GM19025 (cell line): ENCODE measurements around the gene GRIK2.
"Not testable (repeated sequence)": the region's sequence is repeated elsewhere in the genome, so short reads cannot be mapped to it uniquely, and the experiment has no call there.

ENCODE experiments used
- ATAC-seq: cut with Tn5 transposase; IDR thresholded peaks from one replicate; pipeline ENCODE4 v1.9.1; 2021; ENCODE audit warnings: mild to moderate bottlenecking, low read depth, moderate library complexity; ENCODE audit not compliant: unreplicated experiment

The GRIK2 gene

DNA sequence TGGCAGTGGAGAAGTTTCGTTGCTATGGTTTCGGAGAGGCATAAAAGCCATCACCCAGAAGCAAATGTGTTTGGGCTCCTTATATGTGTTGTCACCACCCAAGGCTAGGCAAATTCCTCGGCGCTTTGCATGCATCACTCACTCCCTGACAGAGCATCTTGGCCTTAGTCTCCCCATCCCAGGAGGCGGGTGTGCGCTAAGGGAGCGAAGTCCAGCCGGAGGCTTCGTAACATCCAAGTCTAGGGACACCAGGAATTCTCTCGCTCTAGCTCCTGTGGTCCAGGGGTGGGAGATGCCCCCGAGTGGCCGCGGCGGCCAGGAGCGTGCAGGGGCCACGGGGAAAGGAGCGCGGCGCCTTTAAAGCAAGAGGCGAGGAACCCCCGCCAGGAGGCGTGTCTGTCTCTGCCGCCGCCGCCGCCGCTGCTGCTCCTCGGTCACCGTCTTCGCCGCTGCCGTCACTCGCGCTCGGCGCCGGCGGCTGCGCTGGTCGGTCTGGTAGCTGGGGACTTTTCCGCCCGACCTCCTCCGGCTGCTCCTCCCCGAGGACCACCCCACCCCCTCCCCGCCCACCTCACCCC is at the start of gene GRIK2:
Gene GRIK2 (plus strand): TSS at position 458 of the 578 bp plus-strand sequence.
- ATAC-seq, result peak; percentile 75

DNA sequence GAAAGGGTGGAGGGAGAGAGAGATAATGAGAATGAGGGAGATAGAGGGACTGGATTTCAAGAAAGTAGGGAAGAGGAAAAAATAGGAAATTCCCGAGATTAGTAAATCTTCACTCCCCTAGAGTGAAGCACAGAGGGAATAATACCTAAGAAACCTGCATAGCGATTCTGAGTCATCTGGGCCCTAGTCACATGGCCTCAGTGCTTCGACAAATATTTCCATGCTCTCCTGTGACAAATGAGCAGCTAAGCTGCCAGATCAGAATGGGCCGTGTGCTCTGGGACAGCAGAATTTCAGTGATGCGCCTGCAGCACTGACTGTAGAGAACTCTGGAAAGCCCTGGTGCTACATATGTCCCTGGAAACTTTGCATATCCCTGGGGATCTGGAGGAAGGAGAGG is 48.6 kb upstream of the GRIK2 start:
- ATAC-seq, result no peak

DNA sequence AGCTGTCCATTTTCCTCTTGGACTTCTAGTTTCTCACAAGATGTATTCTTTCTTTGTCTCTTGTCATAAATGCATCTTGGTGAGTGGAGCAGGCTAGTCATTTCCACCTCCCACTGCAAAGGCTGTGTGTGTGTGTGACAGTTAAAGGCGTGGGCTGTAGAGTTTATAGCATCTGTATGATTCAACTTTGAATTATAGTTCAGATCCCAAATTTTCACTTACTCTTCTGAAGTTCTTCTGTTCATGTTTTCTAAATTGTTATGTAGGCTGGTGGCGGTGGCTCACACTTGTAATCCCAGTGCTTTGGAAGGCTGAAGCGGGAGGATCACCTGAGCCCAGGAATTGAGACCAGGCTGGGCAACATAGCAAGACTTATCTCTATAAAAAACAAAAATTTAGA is 44.7 kb upstream of the GRIK2 start:
- ATAC-seq, result no peak

DNA sequence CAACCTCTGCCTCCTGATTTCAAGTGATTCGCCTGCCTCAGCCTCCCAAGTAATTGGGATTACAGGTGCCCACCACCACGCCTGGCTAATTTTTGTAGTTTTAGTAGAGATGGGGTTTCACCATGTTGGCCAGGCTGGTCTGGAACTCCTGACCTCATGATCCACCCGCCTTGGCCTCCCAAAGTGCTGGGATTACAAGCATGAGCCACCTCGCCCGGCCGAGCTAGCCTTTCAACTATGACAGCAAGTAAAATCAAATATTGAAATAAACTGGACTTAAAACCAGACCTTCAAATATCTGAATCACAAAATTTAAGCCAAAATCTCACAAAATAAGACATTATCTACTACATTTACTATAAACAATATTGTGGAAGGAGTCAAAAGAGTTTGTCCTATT is 42.9 kb upstream of the GRIK2 start:
- not testable (repeated sequence) for ATAC-seq

DNA sequence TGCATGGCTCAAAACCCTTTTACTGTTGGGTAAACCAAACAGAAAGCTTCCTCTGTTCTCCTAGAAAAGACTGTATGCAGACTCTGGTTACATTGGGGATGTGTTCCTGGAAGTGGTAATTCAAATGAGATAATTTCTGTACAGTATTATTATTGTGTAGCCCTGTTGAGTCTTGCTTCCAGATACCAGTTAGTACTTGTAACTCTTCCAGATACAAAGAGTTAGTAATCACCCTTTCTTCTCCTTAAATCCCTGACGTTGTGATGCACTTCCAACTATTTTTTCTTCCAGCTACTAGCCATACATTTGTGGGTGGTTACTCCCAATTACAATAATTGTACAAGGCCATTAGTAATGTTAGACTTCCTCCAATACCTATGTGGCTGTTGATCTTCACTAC is 42.3 kb upstream of the GRIK2 start:
- ATAC-seq, result no peak

DNA sequence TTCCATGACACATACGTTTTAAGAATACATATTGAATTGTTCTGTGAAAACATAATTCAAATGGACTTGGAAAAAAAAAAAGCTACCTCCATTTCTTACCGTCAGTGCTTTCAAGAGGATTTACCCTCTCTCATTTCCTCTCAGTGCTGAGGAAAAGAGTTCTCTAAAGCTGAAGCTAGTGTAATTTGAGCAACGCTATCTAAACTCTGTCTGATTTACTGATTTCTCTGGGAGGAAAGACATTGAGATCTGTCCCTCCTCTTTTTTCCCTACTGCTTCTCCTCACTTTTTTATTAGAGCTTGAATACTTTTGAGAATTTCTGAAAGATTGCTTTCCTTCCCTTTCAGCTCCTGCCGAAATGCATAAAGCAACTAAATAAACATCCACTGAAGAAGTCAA is 41.2 kb upstream of the GRIK2 start:
- ATAC-seq, result no peak

DNA sequence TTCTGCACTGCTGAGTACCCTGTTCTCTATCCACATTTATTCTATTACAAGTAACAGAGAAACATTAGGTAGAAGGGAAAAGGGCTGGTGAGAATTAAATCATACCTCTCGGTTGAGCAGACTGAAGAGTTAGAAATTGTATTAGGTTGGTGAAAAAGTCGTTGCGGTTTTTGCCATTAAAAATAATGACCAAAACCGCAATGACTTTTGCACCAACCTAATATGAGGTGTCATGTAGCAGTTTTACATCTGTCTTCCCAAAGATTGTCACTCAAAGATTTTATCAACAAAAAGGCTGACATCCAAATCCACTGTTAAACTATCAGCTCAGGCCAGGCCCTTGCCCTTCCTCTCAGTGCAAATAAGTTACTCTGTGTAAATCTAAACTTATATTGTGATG is 28.3 kb upstream of the GRIK2 start:
- ATAC-seq, result no peak

DNA sequence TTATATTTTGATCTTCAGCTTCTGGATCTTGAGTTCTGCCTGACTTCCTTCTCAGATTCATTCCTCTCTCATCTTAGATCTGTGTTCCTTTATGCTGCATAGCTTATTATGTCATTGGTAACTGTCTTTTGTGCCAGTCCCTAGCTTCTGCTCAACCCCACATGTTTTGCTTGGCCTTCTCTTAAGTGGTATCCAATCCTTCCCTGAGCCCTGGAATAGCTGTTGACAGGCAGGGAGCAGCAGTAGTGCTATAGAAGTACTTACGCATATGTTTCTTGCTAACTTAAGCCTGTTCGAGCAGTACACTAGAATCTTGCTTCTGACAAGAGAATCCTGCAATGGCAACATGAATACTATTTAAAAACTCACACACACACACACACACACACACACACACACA is 13.6 kb upstream of the GRIK2 start:
- ATAC-seq, result no peak

DNA sequence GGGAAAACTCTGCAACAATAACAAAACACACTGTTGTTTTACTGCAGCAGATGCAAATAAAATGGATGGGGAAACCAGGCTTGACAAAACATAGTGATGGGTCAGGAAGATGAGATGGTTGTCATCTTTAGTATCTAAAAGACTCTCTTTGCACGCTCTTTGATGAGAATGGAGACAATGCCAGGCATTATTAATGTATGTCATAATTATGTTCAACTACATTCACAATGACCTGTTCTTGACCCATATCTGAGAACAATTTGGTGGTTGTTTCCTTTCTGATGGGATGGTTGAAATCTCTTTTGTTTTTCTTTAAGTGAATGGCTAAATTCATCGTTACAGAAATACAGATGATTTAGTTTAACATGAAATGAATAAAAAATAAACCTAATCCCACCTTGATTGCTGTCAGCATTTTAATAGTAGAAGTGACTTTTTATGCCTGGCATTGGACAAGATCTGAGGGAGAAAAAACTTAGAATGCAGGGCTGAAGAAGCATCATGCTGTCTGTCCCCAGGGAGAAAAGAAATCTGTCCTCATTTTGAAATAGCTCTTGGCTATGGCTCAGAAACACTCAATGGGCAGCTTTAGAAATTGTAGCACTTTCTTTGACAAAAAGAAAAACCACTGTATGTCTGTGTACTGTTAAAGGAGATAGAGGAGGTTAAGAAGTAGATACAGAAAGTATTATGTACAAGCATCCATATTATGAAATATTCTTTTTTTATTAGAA is 12.4 kb upstream of the GRIK2 start:
- no peak for ATAC-seq

DNA sequence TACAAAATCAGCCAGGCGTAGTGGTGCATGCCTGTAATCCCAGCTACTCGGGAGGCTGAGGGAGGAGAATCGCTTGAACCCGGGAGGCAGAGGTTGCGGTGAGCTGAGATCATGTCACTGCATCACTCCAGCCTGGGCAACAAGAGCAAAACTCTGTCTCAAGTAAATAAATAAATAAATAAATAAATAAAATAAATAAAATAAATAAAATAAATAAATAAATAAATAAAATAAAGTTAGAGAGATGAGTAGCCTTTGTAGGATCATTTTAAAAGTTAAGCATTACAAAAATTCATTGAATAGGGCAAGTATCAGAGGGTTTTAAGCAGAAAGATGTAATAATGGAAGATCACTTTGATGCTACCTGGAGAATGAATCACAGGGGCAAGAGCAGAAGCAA is 9.8 kb upstream of the GRIK2 start:
- not testable (repeated sequence) for ATAC-seq

DNA sequence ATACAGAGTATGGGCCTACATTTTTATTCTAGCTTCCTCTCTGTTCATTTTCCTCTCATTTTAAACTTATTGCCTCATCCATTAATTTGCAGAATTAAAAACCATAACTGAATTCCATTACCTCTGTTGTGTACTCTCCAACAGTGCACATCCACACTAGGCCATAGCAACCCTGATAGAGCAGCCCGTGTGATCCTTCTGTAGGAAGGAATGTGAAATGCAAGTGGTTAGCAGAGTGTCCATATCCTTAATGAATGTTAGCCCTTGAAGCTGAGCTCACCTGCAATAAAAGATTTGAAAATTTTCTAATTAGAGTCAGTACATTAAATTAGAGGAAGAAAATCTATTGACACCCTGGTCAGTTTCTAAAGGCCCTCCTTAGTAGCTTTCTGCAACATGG is 6.5 kb upstream of the GRIK2 start:
- no peak for ATAC-seq

DNA sequence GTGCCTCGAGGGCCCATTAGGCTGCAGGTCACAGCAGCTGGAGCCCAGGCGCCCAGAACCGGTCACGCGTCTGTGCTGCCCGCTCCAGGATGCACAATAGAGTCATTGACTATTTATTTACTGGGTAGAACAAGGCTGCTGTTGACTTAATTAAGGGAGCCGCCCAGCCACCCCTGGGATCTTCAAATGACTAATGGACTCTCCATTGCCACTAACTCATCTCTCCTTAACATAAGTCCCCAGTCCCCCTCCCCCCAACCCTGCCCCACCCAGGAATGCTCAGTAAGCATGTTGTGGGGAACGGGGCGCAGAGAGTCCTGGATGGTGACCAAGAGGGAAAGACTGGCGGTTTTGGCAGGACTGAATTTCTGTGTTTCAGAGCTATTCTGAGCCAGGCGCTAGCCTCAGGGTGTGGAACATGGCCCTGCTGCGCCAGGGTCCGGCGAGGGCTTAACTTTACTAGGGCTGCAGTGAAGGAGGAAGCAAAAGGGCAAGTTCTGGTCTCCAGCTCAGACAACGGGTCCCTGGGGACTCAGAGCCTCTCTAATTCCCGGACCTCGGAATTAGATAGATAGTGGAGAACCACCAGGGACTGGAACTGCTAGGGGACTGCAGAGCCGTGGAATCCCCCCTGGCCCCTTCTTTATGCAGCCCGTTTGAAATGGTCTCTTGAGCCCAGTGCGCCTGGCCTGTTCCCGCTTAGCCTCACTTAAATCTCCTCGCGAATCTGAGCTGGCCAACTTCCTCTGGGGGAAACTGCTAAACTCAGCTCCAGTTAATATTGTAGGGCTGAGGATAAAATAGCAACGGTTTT is 1.5 kb upstream of the GRIK2 start:
- ATAC-seq, result no peak

DNA sequence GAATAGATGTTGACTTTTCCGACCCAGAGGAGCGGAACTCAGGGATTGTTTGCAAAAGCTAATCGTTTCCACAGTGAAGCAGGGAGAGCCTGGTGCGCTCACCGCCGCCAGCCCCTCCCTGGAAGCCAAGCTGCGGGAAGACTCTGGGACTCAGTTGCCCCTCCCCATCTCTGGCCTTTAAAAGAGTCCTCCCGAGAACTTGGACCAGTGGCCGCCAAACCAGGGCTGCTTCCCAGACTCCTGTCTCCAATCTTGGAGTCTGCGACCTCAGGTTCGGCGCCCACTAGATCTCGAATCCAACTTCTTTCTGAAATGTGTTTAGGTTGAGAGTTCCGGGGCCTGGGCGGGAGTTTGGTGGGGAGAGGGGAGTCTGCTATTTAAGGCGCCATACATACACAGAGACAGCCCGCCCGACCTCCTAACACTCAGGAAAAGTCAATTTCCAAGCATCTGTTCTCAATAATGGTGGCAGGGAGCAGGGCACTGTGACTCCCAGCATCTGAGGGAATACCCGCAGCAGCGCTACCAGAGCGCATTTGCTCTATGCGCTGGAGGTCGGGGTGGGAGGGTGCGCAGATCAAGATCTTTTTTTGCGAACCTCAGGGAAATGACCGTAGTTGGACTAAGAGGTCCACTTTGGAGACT is 800 bp upstream of the GRIK2 start:
- ATAC-seq, result no peak

DNA sequence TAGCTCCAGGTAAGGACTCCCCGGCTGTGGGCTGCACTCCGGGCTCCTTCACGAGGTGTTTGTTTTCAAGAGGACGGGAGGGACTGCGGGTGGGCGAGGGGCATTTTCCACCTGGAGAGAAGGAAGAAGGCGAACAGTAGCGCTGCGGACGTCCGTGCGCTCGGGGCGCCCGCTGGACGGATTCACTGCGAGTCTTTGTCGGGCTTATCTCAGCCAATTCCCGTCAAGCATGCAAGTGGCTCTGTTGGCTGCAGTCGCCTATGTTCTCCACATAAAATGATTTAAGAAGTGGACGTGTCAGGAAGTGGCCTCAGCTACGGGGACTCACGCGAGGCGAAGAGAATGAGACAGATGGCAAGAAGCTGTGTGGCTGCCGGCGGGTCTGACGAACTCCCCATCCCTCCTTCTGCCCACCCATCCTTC is 332 bp downstream of the GRIK2 start:
- no peak for ATAC-seq

DNA sequence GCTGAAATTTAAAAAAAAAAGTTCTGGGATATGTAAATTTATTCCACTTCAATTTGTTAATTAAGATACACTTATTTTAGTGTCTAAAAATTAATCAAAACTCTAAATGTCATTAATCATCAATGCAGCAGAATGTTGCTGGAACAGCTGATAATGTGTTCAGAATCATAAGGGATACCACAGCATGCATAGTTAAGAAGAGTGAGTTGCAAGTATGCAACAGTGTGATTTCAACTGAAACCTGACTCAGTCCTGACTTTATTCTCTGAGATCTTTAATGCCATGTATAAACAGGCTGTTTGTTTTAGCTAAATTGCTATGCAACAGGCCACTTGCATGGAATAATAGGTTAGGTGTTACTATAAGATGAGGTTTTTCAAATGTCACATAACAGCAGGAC is 1.4 kb downstream of the GRIK2 start:
- no peak for ATAC-seq

DNA sequence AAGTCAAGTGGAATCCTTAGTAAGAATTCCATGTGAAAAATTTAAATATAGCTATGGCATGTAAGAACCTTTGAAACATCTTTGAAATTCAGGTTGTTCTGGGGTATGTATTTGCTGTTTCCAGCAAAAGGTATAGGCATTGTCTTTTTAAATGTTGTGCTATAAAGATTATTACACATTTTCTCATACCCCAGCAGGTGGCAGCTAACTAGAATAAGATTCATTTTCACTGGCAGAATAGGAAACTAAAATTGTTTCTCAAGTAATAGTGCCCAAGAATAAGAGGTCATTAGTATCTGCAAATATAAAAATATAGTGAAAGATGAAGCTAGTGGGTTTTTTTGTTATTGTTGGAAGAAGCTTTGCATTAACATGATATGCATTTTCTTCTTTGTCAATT is 1.8 kb downstream of the GRIK2 start:
- no peak for ATAC-seq

DNA sequence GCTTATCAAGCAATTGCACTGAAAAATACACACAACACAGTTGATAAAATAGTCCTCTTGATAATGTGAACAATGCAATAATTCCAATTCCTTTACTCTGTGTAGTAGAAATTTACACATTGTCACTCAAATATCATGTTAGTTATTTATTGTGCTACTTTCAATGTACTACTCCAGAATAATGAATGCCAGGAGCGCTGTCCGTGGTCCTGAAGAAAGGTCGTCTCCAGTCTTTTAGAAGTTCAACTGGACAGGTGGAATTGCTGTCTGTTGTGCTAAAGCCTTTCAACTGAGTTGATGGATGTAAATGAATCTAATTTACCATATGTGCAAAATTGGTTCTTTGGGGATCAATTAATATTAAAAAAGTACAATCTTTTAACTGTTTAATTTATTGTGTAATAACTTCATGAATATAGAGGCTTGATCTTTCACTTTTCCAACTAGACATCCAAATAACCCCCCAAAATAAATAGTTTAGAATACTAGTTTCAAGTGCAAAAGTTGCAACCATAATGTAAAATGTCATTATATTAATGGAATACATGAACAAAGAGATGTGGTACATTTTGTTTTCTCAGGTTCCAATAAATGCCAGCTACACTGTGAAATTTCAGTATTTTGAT is 3.2 kb downstream of the GRIK2 start:
- ATAC-seq, result no peak

DNA sequence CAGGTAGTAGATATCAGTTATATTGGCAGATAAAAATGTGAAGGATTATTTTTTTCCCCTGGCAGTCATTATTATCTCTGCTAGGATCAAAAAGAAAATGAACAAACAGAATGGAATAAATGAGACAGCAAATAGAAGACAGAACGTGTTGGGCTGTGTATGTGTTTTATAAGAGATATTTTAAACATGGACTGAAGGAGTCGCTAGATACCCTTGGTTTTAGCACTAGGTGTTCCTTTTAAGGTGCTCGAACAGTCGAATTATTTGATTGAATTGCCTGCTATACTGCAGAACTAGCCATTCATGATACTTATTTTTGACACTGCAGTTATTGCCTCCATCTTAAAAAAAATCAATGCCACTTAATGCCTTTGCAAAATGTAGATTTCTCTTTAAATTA is 3.7 kb downstream of the GRIK2 start:
- no peak for ATAC-seq

DNA sequence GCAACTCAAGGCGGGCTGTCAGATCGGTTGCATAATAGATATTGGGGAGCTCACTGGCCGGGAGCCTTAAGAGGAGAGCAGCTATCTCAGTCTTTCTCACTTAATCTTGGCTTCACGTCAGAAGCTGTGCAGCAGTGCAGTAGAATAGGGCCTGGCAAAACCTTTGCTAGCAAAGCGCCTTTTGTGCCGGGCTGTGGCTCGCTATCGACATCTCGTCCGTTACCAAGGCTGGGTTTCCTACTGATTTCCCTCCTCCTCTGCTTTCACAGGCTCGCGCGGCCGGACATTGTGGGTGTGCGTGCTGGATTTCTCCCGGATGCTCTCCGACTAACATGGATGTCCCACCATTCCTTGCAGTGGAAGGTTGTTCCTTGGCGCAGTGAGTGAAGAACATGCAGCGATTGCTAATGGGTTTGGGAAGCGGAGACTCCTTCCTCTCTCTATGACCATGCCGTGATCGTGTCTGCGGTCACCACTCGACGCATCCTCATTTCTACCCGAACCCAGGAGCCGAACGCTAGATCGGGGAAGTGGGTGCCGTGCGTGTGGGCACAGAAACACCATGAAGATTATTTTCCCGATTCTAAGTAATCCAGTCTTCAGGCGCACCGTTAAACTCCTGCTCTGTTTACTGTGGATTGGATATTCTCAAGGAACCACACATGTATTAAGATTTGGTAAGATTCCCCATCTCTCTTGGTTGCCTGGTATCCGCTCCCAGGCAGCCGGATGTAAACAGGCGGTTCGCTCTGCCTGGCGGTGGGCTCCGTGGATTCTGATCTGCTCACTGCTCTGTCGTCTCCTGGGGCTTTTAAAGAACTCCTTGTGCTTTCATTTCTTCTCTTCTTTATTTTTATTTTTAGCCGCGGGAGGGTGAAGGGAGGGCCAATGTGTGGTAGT is 5.5 kb downstream of the GRIK2 start:
- no peak for ATAC-seq
